HG02981 (cell line): ENCODE data around the gene ORMDL2.
A peak's percentile ranks its signal among the peaks of the same experiment; 100 is the strongest.
"Not testable (repeated sequence)": the region's sequence is repeated elsewhere in the genome, so short reads cannot be mapped to it uniquely, and the experiment has no call there.

Source experiments
- ATAC-seq: cut with Tn5 transposase; IDR thresholded peaks from one replicate; pipeline ENCODE4 v1.9.1; 2021; ENCODE audit warnings: mild to moderate bottlenecking, moderate library complexity; ENCODE audit not compliant: unreplicated experiment

Gene ORMDL2

GRCh38 chr12:55827806-55828205 lies 10.0 kb downstream of the ORMDL2 start:
- ATAC-seq = no peak

DNA sequence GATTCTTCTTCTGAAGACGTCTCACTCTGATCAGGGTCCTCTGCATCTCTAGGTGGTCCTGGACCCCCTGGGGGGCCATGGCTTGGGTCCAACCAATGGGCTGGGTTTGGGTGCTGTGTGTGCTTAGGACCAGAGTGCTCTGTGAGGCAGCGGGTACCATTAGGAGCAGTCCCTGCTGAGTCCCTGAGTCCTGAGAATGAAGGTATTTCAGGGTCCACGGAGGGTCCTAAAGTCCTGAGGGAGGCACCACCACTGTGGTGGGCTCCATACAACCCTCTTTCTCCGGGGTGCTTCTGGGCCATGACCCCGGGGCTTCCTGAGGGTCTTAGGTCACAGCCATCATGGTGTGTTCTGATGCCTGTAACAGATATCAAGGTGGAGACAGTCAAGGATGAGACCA lies 10.5 kb downstream of the ORMDL2 start:
- no peak for ATAC-seq

DNA sequence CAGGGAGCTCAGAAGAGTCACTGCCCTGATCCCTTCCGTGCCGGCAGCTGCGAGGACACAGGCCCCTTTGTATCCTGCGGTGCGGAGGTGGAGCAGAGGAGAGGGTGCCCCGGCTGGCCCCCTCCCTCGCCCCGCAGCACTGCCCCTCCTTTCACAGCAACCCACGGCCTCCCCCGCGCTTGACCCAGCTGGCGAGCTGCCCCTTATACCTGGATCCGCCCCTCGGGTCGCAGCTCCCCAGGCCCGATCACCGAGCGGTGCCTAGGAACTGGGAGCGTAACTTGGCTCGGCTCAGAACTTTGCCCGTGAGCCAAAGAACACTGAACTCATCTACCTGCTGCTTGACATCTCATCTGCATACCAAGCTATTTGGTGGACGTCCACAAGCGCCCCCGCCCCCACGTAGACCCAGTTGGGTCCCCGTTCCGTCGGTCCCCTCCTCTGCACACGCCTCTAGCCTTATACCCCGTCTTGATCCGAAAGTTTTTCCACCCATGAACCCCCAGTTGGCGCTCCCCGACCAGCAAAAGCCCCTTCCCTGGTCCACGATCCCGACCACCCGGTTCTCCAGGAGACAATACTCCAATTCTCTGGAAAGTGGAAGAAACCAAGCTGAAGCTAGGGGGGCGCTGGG lies 12.2 kb downstream of the ORMDL2 start:
- ATAC-seq = peak; percentile 23

- no peak for ATAC-seq
These were observed 13.0 kb downstream of the ORMDL2 start for GRCh38 chr12:55830601-55831446.

DNA sequence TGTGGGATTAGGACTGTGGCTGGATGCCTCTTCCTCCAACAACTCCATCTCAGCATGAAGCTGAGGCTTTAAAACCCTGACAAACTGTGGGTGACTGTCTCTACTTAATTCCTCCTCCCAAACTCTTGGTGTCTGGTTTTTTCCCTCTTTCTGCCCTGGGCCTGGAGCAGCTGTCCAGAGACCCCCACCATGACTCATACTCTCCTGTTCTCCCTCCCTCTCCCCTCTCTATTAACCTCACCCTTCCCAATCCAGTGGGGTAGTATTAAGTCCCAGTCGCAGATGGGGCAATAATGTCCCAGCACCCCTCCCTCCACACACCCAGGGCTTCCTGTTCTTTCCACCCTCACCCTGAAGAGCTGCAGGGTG lies 13.6 kb downstream of the ORMDL2 start:
- ATAC-seq = no peak

GRCh38 chr12:55833056-55833455 lies 15.2 kb downstream of the ORMDL2 start:
- ATAC-seq = no peak

DNA sequence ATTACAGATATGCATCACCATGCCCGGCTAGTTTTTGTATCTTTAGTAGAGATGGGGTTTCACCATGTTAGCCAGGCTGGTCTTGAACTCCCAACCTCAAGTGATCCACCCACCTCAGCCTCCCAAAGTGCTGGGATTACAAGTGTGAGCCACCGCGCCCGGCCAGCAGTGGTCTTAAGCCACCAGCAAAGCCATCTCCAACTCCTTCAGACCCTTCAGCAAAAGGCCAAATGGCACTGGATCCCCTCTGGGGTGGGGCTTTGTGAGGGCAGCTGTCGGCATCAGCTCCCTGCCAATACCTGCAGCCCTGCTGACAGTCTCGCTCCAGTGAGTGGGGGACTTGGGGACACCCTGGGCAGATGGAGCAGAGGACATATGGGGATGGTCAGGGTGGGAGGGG lies 16.6 kb downstream of the ORMDL2 start:
- ATAC-seq = not testable (repeated sequence)

GRCh38 chr12:55838361-55838760 lies 20.5 kb downstream of the ORMDL2 start:
- no peak for ATAC-seq

- no peak for ATAC-seq
These were observed 21.7 kb downstream of the ORMDL2 start for GRCh38 chr12:55839345-55840140.

GRCh38 chr12:55840581-55841351 lies 22.9 kb downstream of the ORMDL2 start:
- ATAC-seq = no peak

GRCh38 chr12:55842681-55843429 lies 25.0 kb downstream of the ORMDL2 start, which contains the start of gene MMP19:
Gene MMP19, minus strand, starts transcription at chr12:55842936. Its CDS starts 106 bp downstream, at chr12:55842830.
- ATAC-seq = no peak

- no peak for ATAC-seq
These were observed 25.6 kb downstream of the ORMDL2 start for GRCh38 chr12:55843431-55843830.

DNA sequence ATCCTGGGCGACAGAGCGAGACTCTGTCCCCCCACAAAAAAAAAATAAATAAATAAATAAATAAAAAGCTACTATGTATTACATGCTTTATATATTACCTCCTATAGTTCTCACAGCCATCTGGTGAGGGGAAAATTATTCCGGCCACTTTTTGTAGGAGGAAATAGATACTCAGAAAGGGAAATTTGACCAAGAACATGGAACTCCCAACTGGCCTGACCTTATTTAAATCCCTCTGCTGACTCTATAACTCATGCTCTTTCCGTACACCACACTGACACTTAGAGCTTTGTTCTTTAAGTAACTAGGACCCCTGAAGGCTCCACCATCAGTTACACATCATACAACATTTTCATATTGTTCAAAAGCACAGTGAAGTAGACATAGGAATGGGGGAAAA lies 27.1 kb downstream of the ORMDL2 start:
- no peak for ATAC-seq

DNA sequence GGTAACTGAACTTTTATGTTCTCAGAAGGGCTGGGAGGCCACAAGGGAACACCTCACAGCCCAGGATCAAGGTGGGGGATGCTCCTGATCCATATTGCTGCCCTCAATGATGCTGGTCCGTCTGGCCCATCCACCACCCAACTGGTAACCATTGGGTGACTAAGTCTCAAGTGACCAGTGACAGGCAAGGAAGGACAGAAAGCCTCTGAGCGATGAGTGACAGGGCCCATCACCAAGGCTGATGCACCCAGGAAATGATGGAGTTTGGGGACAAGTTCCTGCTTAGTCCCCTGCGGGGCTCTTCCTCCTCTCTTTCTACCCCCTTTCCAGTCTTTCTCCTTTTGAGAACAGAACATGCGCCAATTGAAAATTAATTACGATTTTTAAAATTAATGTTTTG lies 27.5 kb downstream of the ORMDL2 start:
- ATAC-seq = no peak

GRCh38 chr12:55845785-55846496 lies 28.1 kb downstream of the ORMDL2 start:
- no peak for ATAC-seq

DNA sequence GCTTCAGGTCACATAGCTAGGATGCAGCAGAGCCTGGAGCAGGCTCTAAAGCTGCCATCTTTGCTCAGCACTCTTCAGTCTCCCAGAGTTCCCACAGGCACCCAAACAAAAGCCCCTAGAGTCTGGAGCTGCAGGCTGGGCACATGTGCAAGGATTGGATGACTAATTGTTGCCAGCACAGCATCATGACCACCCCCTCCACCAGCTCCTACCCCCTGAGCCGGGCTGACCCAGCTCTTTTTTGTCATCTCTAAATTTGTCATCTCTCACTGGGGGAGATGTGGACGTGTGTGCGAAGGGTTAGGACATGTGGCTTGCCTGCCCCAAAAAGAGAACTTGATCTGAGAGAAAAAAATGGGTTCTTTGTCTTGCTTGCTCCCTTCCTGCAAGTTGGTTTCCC lies 29.2 kb downstream of the ORMDL2 start:
- ATAC-seq = no peak

GRCh38 chr12:55847603-55848291 lies 29.9 kb downstream of the ORMDL2 start:
- ATAC-seq = no peak

DNA sequence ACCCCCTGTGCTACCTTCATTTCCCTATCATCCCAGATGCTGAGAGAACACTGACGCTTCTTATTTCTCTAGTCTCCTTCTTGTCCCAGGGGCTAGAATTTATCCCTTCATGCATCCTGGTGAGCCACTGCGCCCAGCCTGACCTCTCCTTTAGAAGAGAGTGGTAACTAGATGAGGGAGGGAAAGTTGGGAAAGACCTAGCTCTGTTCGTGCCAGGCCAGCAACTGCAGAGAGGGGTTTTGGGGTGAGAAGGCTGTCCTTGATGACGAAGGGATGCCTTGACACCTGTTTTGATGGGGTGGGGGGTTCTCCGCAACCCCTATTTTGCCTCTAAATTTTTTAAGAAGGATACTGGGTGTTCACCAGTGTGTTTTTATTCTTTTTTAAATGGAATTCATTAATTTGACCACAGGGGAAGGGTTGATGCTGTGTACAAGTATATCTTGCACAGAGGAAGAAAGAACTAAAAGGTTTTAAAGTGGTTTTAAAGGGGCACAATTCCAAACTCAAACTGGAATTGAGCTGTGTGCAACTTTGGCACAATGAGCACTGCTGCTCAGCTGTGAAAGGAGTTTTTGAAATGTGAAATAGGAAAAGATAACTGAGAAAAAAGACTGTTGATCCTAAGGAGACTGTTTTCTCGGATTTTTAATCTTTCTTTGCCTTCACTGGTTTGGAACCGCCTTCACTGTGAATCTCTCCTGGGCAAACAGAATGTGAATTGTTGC lies 31.9 kb downstream of the ORMDL2 start:
- no peak for ATAC-seq
